Smooth muscle cell (in vitro differentiated cells): ENCODE results near the gene PACSIN1. TPM values are rescaled to one million over a fixed set of nuclear protein-coding genes. Genes with fewer than 3 reads are reported as not detected.

Source experiments
- DNase-seq: peaks from one replicate; lab custom pipeline; 2025; ENCODE audit not compliant: unreplicated experiment; lab: John Stamatoyannopoulos, UW
- H2AFZ ChIP-seq: fragments of 200-600 bp; sonication (generic); 2 replicates; pipeline ENCODE4 v1.6.0; 2016; ENCODE audit warnings: antibody characterized with exemption, low read depth, mild to moderate bottlenecking
- H3F3A ChIP-seq: fragments of 200-600 bp; sonication (generic); 2 replicates; pipeline ENCODE4 v1.6.0; 2017; ENCODE audit warnings: antibody characterized with exemption, low read depth
- H3K27ac ChIP-seq: fragments of 200-600 bp; sonication (generic); 2 replicates; pipeline ENCODE4 v1.5.1; 2016; ENCODE audit warnings: low read depth, mild to moderate bottlenecking
- H3K27me3 ChIP-seq: fragments of 200-600 bp; sonication (generic); 2 replicates; pipeline ENCODE4 v1.6.1; 2016; ENCODE audit warnings: low read depth, mild to moderate bottlenecking
- H3K36me3 ChIP-seq: fragments of 200-600 bp; sonication (generic); 2 replicates; pipeline ENCODE4 v1.5.1; 2016; ENCODE audit warnings: low read depth
- H3K4me1 ChIP-seq: fragments of 200-600 bp; sonication (generic); 2 replicates; pipeline ENCODE4 v1.5.1; 2016; ENCODE audit warnings: low read depth
- H3K4me2 ChIP-seq: fragments of 200-600 bp; sonication (generic); 2 replicates; pipeline ENCODE4 v1.6.0; 2016; ENCODE audit warnings: mild to moderate bottlenecking
- H3K4me3 ChIP-seq: fragments of 200-600 bp; sonication (generic); 2 replicates; pipeline ENCODE4 v1.5.1; 2016; ENCODE audit warnings: mild to moderate bottlenecking
- H3K79me2 ChIP-seq: fragments of 200-600 bp; sonication (generic); 2 replicates; pipeline ENCODE4 v1.6.0; 2016; ENCODE audit warnings: low read depth, mild to moderate bottlenecking
- H3K9ac ChIP-seq: fragments of 200-600 bp; sonication (generic); 2 replicates; pipeline ENCODE4 v1.6.0; 2016; ENCODE audit warnings: low read depth
- H3K9me3 ChIP-seq: fragments of 200-600 bp; sonication (generic); replicated peaks from 2 replicates; pipeline ENCODE4 v1.5.1; 2016; ENCODE audit warnings: low read depth
- H4K20me1 ChIP-seq: fragments of 200-600 bp; sonication (generic); 2 replicates; pipeline ENCODE4 v1.6.0; 2016; ENCODE audit warnings: low read depth
- WGBS: methylation state at CpG from one replicate; pipeline ENCODE4 v1.1.7; 2016; ENCODE audit warnings: low lambda C conversion rate; 5-methylcytosine and 5-hydroxymethylcytosine counted together
- polyA plus RNA-seq: library from polyadenylated mRNA; unstranded; fragments of >200 nt; fragmentation: Nextera tagmentation; extraction: Ambion mirVana; gene quantifications from 2 replicates; pipeline ENCODE4 v1.2.1, GENCODE V29; 2016
- total RNA-seq: library from RNA; depleted of rRNA; stranded (reverse); fragments of >200 nt; gene quantifications from 2 replicates; pipeline ENCODE4 v1.2.3, GENCODE V29; 2014
- TF ChIP-seq, protein P1 (sequence below): fragments of 200-600 bp; sonication (generic); IDR thresholded peaks from 2 replicates; pipeline ENCODE4 v1.5.1; 2017; ENCODE audit warnings: borderline replicate concordance, mild to moderate bottlenecking, antibody characterized with exemption; ENCODE audit not compliant: insufficient read depth, poor library complexity, severe bottlenecking

PACSIN1 gene
- total and polyA plus RNA-seq, 2 experiments from 2014 or later, result not detected

GRCh38 chr6:34528996-34529664, 63.3 kb downstream of the PACSIN1 start:
- Histone ChIP-seq H3K36me3 (no peaks in the 10 kb centered on the region), H3F3A (no peaks in the 10 kb centered on the region), H2AFZ (no peak overlapping the region), H3K79me2 (no peaks in the 10 kb centered on the region), H3K27ac (no peak overlapping the region), H3K4me3 (no peak overlapping the region), H3K4me2 (no peak overlapping the region), H3K4me1 (peaks cover 6% of the 10 kb centered on the region), H3K9ac (no peak overlapping the region), H3K27me3 (no peaks in the 10 kb centered on the region), H3K9me3 (no peaks in the 10 kb centered on the region), H4K20me1 (no peaks in the 10 kb centered on the region)
- WGBS, result 92% methylated on average over 8 of the region's 8 CpGs
- TF ChIP-seq, protein P1, sequence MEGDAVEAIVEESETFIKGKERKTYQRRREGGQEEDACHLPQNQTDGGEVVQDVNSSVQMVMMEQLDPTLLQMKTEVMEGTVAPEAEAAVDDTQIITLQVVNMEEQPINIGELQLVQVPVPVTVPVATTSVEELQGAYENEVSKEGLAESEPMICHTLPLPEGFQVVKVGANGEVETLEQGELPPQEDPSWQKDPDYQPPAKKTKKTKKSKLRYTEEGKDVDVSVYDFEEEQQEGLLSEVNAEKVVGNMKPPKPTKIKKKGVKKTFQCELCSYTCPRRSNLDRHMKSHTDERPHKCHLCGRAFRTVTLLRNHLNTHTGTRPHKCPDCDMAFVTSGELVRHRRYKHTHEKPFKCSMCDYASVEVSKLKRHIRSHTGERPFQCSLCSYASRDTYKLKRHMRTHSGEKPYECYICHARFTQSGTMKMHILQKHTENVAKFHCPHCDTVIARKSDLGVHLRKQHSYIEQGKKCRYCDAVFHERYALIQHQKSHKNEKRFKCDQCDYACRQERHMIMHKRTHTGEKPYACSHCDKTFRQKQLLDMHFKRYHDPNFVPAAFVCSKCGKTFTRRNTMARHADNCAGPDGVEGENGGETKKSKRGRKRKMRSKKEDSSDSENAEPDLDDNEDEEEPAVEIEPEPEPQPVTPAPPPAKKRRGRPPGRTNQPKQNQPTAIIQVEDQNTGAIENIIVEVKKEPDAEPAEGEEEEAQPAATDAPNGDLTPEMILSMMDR, result no peak
- DNase-seq, result no peak

DNA sequence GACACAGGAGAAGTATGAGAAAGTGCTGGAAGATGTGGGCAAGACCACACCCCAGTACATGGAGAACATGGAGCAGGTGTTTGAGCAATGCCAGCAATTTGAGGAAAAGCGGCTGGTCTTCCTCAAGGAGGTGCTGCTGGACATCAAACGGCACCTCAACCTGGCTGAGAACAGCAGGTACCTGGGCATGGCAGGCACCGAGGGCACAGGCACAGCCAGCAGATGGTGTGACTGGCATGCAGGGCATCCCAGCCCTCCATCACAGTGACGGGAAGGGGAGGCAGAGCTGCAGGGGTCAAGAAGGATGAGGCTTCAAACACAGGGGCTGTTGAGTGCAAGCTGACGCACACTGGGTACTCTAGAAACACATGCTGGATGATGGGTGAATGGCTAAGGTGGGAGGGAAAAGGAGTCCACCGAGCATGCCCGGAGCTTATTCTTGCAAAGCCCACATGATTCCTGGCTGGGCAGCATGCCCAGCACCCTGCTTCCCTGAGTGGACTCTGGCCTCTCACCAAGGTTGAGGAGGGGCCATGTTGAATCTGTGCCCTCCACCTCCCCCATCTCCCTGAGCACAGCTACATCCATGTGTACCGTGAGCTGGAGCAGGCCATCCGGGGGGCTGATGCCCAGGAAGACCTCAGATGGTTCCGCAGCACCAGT, 63.9 kb downstream of the PACSIN1 start:
- no peaks in the 10 kb centered on the region for H3F3A ChIP-seq

GRCh38 chr6:34530753-34531365, 65.0 kb downstream of the PACSIN1 start:
- Histone ChIP-seq H3K27ac (no peak overlapping the region), H3K4me1 (peaks cover 6% of the 10 kb centered on the region), H3K27me3 (no peaks in the 10 kb centered on the region), H3K9ac (no peak overlapping the region), H3K9me3 (no peaks in the 10 kb centered on the region), H3F3A (no peaks in the 10 kb centered on the region), H3K36me3 (no peaks in the 10 kb centered on the region), H3K79me2 (no peaks in the 10 kb centered on the region), H2AFZ (no peak overlapping the region), H4K20me1 (no peaks in the 10 kb centered on the region), H3K4me3 (no peak overlapping the region), H3K4me2 (no peak overlapping the region)
- WGBS, result 94% methylated on average over 18 of the region's 18 CpGs
- DNase-seq, result no peak
- TF ChIP-seq, protein P1, result no peak

More for the DNA sequence above, 63.9 kb downstream of the PACSIN1 start:
- TF ChIP-seq, protein P1, result no peak
- H3K4me2 ChIP-seq, result no peak overlapping the region
- no peak overlapping the region for H2AFZ ChIP-seq
- DNase-seq, result no peak
- no peaks in the 10 kb centered on the region for H3K79me2 ChIP-seq
- H3K27me3 ChIP-seq, result no peaks in the 10 kb centered on the region
- peaks cover 6% of the 10 kb centered on the region for H3K4me1 ChIP-seq
- H3K27ac ChIP-seq, result no peak overlapping the region
- H3K9me3 ChIP-seq, result no peaks in the 10 kb centered on the region
- H3K4me3 ChIP-seq, result no peak overlapping the region
- WGBS, result 90% methylated on average over 10 of the region's 10 CpGs
- no peaks in the 10 kb centered on the region for H3K36me3 ChIP-seq
- H3K9ac ChIP-seq, result no peak overlapping the region
- H4K20me1 ChIP-seq, result no peaks in the 10 kb centered on the region
